ENCODE data around the gene SRSF3.

SRSF3 gene

GRCh38 chr6:36618366-36619355 lies 24.5 kb downstream of the SRSF3 start:
- TF ChIP-seq TAF1 (IDR thresholded peaks at IDR 0.05; ENCODE audit: borderline replicate concordance, insufficient read depth, low read length) (no peak), FOXP2 (optimal IDR thresholded peaks at IDR 0.05; ENCODE audit: borderline replicate concordance, extremely low read depth, extremely low read length, insufficient read depth) (no peak), POLR2AphosphoS5 (IDR thresholded peaks at IDR 0.05; ENCODE audit: low read depth, low read length) (no peak), SIN3A (IDR thresholded peaks at IDR 0.05; ENCODE audit: borderline replicate concordance, insufficient read depth, low read length) (no peak), REST (IDR thresholded peaks at IDR 0.05; ENCODE audit: insufficient read depth in 1 of 2, low read depth in 2 of 2, low read length in 2 of 2) (no peak)

- no peak for TF ChIP-seq FOXP2 (optimal IDR thresholded peaks at IDR 0.05; ENCODE audit: borderline replicate concordance, extremely low read depth, extremely low read length, insufficient read depth)
- no peak for TF ChIP-seq SIN3A (IDR thresholded peaks at IDR 0.05; ENCODE audit: borderline replicate concordance, insufficient read depth, low read length)
Observed at GRCh38 chr6:36621371-36621855, 27.3 kb downstream of the SRSF3 start.

DNA sequence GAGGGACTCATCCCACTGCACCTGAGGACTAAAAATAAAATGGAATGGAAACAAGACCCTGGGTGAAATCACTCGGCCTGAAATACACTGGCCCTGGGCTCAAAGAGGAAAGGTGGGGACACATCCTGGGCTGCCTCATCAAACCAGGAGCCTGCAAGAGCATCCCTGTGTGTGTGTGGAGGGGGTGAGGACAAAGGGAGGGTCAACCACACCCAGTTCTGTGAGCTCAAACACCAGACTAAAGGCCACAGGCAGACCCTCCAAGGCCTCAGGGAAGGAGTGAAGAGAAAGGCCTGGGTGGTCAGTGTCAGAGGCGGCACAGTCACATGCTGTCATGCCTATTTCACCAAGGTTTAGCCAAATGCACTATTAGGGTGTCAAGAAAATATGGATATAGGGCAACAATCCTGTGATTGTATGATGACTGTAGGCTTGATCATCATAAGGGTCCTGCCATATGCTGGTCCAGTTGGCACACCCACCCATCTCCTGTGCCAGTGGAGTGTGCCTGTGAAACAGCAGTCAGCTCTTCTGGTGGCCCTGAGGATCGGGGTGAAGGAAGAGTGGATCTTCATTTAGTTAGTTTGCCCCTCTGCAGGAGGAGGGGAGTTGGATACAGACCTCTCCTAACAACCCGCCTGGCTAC lies 28.9 kb downstream of the SRSF3 start:
- no peak for TF ChIP-seq FOXP2 (optimal IDR thresholded peaks at IDR 0.05; ENCODE audit: borderline replicate concordance, extremely low read depth, extremely low read length, insufficient read depth)

DNA sequence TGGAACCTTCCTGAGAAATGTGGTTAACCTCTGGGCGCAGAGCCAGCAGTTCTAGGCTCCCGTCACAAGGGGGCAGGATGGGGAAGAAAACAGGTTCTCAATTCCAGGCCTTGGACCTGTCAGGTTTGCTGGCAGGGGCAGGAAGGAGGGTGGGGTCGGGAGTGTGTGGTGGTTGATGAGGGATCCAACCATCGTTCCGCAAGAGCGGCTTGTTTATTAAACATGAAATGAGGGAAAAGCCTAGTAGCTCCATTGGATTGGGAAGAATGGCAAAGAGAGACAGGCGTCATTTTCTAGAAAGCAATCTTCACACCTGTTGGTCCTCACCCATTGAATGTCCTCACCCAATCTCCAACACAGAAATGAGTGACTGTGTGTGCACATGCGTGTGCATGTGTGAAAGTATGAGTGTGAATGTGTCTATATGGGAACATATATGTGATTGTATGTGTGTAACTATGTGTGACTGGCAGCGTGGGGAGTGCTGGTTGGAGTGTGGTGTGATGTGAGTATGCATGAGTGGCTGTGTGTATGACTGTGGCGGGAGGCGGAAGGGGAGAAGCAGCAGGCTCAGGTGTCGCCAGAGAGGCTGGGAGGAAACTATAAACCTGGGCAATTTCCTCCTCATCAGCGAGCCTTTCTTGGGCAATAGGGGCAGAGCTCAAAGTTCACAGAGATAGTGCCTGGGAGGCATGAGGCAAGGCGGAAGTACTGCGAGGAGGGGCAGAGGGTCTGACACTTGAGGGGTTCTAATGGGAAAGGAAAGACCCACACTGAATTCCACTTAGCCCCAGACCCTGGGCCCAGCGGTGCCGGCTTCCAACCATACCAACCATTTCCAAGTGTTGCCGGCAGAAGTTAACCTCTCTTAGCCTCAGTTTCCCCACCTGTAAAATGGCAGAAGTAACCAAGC lies 29.6 kb downstream of the SRSF3 start:
- TF ChIP-seq REST (IDR thresholded peaks at IDR 0.05; ENCODE audit: insufficient read depth in 1 of 2, low read depth in 2 of 2, low read length in 2 of 2) (no peak), FOXP2 (optimal IDR thresholded peaks at IDR 0.05; ENCODE audit: borderline replicate concordance, extremely low read depth, extremely low read length, insufficient read depth) (peak; percentile 18)

DNA sequence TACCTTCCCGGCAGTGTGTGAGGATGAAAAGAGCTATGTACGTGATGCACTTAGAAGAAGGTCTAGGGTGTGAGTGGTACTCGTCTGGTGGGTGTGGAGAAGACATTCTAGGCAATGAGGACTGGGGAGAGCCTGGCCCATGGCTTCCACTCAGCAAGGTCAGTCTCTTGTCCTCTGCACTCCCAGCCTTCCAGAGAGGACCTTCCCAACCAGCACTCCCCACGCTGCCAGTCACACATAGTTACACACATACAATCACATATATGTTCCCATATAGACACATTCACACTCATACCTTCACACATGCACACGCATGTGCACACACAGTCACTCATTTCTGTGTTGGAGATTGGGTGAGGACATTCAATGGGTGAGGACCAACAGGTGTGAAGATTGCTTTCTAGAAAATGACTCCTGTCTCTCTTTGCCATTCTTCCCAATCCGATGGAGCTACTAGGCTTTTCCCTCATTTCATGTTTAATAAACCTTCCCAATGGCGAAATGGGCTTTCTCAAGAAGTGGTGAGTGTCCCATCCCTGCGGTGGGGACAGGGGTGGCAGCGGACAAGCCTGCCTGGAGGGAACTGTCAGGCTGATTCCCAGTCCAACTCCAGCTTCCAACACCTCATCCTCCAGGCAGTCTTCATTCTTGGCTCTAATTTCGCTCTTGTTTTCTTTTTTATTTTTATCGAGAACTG lies 30.4 kb downstream of the SRSF3 start:
- no peak for TF ChIP-seq SIN3A (IDR thresholded peaks at IDR 0.05; ENCODE audit: borderline replicate concordance, insufficient read depth, low read length)
- TF ChIP-seq POLR2AphosphoS5 (IDR thresholded peaks at IDR 0.05; ENCODE audit: low read depth, low read length) = no peak
- TF ChIP-seq FOXP2 (optimal IDR thresholded peaks at IDR 0.05; ENCODE audit: borderline replicate concordance, extremely low read depth, extremely low read length, insufficient read depth) = no peak
- no peak for TF ChIP-seq TAF1 (IDR thresholded peaks at IDR 0.05; ENCODE audit: borderline replicate concordance, insufficient read depth, low read length)
- TF ChIP-seq REST (IDR thresholded peaks at IDR 0.05; ENCODE audit: insufficient read depth in 1 of 2, low read depth in 2 of 2, low read length in 2 of 2) = no peak

Data from PFSK-1 (cell line).